Colonic mucosa (tissue), 4 donors: ENCODE results near the gene RIPK4. TPM values are rescaled to one million over a fixed set of nuclear protein-coding genes. Genes with fewer than 3 reads are reported as not detected.

Source experiments
- DNase-seq: peaks from one replicate; pipeline ENCODE4 v3.0.0-alpha.2; 2020
- H3K27ac ChIP-seq: fragments of 200-600 bp; one replicate; pipeline ENCODE4 v1.8.0; 2021
- H3K27me3 ChIP-seq: fragments of 200-600 bp; one replicate; pipeline ENCODE4 v1.8.0; 2021
- H3K36me3 ChIP-seq: fragments of 200-600 bp; one replicate; pipeline ENCODE4 v1.8.0; 2021
- H3K4me1 ChIP-seq: fragments of 200-600 bp; one replicate; pipeline ENCODE4 v1.8.0; 2021; ENCODE audit warnings: mild to moderate bottlenecking
- H3K4me3 ChIP-seq: fragments of 200-600 bp; one replicate; pipeline ENCODE4 v1.8.0; 2021
- H3K9ac ChIP-seq, 2 donors: one replicate each; pipeline ENCODE4 v1.7.0; 2013; ENCODE audit warnings: control low read depth in 2 of 2, low read depth in 2 of 2, low read length in 2 of 2
- H3K9me3 ChIP-seq: fragments of 200-600 bp; one replicate; pipeline ENCODE4 v1.8.0; 2021
- CTCF ChIP-seq: fragments of 200-600 bp; IDR thresholded peaks from one replicate; pipeline ENCODE4 v1.8.0; 2022; ENCODE audit warnings: antibody characterized with exemption, mild to moderate bottlenecking
- intact Hi-C: fragments of 100-400 bp; cut with DNase I; formaldehyde crosslinking; loops from one replicate; pipeline ENCODE4 v1.14.1; 2022
- total RNA-seq, 2 donors: library from RNA; stranded (reverse); fragmentation: NEBNext Ultra II Directional in 1 of 2; extraction: Animal tissue kit (Norgen Biotek cat#: 25700) in 1 of 2; gene quantifications; one replicate each; pipeline ENCODE4 v1.2.1, GENCODE V29; 2021
- donor health status: healthy.
- donor health status: DM: no; HTN: no; CAD: no.
- donor health status: DM: no; HTN: no; CAD: no.

Gene RIPK4
- total RNA-seq, 2 donors from 2014 or later = 10.1 to 10.5 TPM

- Histone ChIP-seq H3K9me3 (no peaks in the 10 kb centered on the region), H3K27ac (no peak overlapping the region), H3K4me3 (no peak overlapping the region), H3K9ac (no peak overlapping the region), H3K4me1 (no peaks in the 10 kb centered on the region), H3K36me3 (no peaks in the 10 kb centered on the region), H3K27me3 (no peaks in the 10 kb centered on the region)
- TF ChIP-seq CTCF = no peak
- intact Hi-C loops = no loop called here
- DNase-seq = no peak
Observed at GRCh38 chr21:41722052-41723018, 44.5 kb downstream of the RIPK4 start.

GRCh38 chr21:41720250-41720649 is 46.6 kb downstream of the RIPK4 start:
- Histone ChIP-seq H3K36me3 (no peaks in the 10 kb centered on the region), H3K4me3 (no peak overlapping the region), H3K9me3 (no peaks in the 10 kb centered on the region), H3K4me1 (no peaks in the 10 kb centered on the region), H3K9ac (no peak overlapping the region), H3K27ac (no peak overlapping the region), H3K27me3 (no peaks in the 10 kb centered on the region)
- no peak for TF ChIP-seq CTCF
- no peak for DNase-seq
- intact Hi-C loops = no loop called here

- Histone ChIP-seq H3K9ac (no peak overlapping the region), H3K27ac (no peak overlapping the region), H3K27me3 (no peaks in the 10 kb centered on the region), H3K4me3 (no peak overlapping the region), H3K9me3 (no peaks in the 10 kb centered on the region), H3K36me3 (no peaks in the 10 kb centered on the region), H3K4me1 (no peaks in the 10 kb centered on the region)
- intact Hi-C loops = no loop called here
- DNase-seq = no peak
- no peak for TF ChIP-seq CTCF
Observed at GRCh38 chr21:41719691-41720090, 47.2 kb downstream of the RIPK4 start.

- intact Hi-C loops = no loop called here
- H3K27ac ChIP-seq = no peak overlapping the region
- TF ChIP-seq CTCF = no peak
- no peak overlapping the region for H3K9ac ChIP-seq
- no peak overlapping the region for H3K4me3 ChIP-seq
- no peak for DNase-seq
- no peaks in the 10 kb centered on the region for H3K9me3 ChIP-seq
- H3K4me1 ChIP-seq = no peaks in the 10 kb centered on the region
- no peaks in the 10 kb centered on the region for H3K27me3 ChIP-seq
- H3K36me3 ChIP-seq = no peaks in the 10 kb centered on the region
Observed at GRCh38 chr21:41717573-41718330, 49.1 kb downstream of the RIPK4 start.

GRCh38 chr21:41716751-41717150 is 50.1 kb downstream of the RIPK4 start:
- H3K36me3 ChIP-seq = no peaks in the 10 kb centered on the region
- no peaks in the 10 kb centered on the region for H3K27me3 ChIP-seq
- no peak for DNase-seq
- no peak overlapping the region for H3K9ac ChIP-seq
- intact Hi-C loops = no loop called here
- no peaks in the 10 kb centered on the region for H3K9me3 ChIP-seq
- no peak overlapping the region for H3K27ac ChIP-seq
- H3K4me3 ChIP-seq = no peak overlapping the region
- TF ChIP-seq CTCF = no peak
- H3K4me1 ChIP-seq = no peaks in the 10 kb centered on the region
